Testis (tissue), 2 donors: ENCODE data around the gene SERP2.

Source experiments
- POLR2A ChIP-seq: fragments of 450-650 bp; IDR thresholded peaks from one replicate; pipeline ENCODE4 v1.6.1; 2017; ENCODE audit warnings: antibody characterized with exemption, mild to moderate bottlenecking, moderate library complexity
- TF ChIP-seq, protein P1 (sequence below), 3 experiments: fragments of 450-650 bp in 2 of 3; fragments of 200-600 bp in 1 of 3; sonication (generic) in 1 of 3; IDR thresholded peaks; one replicate each; pipeline ENCODE4 v1.5.1; 2016 to 2019; ENCODE audit warnings: antibody characterized with exemption in 3 of 3, mild to moderate bottlenecking in 2 of 3, moderate library complexity in 1 of 3

DNA sequence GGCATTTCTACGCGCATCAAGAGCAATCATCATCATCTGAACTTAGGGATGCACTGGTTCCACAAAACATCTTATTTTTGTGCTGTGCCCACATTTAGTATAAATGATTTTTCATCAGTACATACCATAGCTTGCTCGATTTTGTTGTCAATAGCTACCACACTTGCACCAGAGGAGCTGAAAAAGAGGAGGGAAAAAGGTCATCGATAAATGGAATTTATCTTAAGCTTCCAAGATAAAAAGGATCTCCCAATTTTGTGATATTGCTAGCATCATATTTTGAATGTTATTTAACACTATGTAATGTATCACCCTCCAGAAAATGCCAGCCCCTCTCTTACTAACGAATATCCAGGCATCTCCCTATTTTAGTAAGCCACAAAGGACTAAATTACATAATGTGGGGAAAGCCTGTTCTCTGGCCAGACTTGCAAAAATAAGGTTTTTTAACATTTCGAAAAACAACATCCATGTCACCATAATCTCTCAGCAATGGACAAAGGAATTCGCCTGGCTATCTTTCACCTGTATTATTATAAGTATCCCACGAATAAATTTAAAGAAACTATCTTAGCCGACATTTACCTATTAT lies 62.4 kb downstream of the SERP2 start:
- TF ChIP-seq, protein P1, sequence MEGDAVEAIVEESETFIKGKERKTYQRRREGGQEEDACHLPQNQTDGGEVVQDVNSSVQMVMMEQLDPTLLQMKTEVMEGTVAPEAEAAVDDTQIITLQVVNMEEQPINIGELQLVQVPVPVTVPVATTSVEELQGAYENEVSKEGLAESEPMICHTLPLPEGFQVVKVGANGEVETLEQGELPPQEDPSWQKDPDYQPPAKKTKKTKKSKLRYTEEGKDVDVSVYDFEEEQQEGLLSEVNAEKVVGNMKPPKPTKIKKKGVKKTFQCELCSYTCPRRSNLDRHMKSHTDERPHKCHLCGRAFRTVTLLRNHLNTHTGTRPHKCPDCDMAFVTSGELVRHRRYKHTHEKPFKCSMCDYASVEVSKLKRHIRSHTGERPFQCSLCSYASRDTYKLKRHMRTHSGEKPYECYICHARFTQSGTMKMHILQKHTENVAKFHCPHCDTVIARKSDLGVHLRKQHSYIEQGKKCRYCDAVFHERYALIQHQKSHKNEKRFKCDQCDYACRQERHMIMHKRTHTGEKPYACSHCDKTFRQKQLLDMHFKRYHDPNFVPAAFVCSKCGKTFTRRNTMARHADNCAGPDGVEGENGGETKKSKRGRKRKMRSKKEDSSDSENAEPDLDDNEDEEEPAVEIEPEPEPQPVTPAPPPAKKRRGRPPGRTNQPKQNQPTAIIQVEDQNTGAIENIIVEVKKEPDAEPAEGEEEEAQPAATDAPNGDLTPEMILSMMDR (IDR thresholded peaks at IDR 0.05) = no peak
- no peak for TF ChIP-seq POLR2A
